Right cardiac atrium (tissue), 5 donors: ENCODE measurements around the gene CCDC17. TPM values are rescaled to one million over a fixed set of nuclear protein-coding genes. Genes with fewer than 3 reads are reported as not detected.
"Not testable (repeated sequence)": the region's sequence is repeated elsewhere in the genome, so short reads cannot be mapped to it uniquely, and the experiment has no call there.

Experiments
- ATAC-seq, 2 donors: fragments of 200-7000 bp; cut with Tn5 transposase; one replicate each; pipeline versions ENCODE4 v1.8.0 to v1.9.1; 2020; ENCODE audit warnings: moderate library complexity in 2 of 2, mild to moderate bottlenecking in 1 of 2
- DNase-seq, 3 donors: peaks; one replicate each; pipeline ENCODE4 v3.0.0-alpha.2; 2020
- H3K27ac ChIP-seq: one replicate; pipeline ENCODE4 v1.5.1; 2013; ENCODE audit warnings: mild to moderate bottlenecking, low read length, control low read depth, moderate library complexity
- H3K27me3 ChIP-seq: one replicate; pipeline ENCODE4 v1.6.1; 2013; ENCODE audit not compliant: control insufficient read depth, insufficient read depth
- H3K4me1 ChIP-seq: one replicate; pipeline ENCODE4 v1.6.1; 2013; ENCODE audit warnings: low read length; ENCODE audit not compliant: control insufficient read depth, insufficient read depth
- H3K4me3 ChIP-seq: one replicate; pipeline ENCODE4 v1.5.1; 2013; ENCODE audit warnings: low read length, control low read depth
- H3K9me3 ChIP-seq: one replicate; pipeline ENCODE4 v1.6.1; 2013; ENCODE audit warnings: low read length; ENCODE audit not compliant: control insufficient read depth
- WGBS: extraction: QIAGEN DNeasy Blood & Tissue Kit; methylation state at CpG from one replicate; pipeline ENCODE4 v1.1.7; 2013; 5-methylcytosine and 5-hydroxymethylcytosine counted together
- intact Hi-C, 4 donors: fragments of 100-400 bp; cut with DNase I; formaldehyde crosslinking; loops; one replicate each; pipeline versions ENCODE4 v1.11.0 to v1.14.0; 2022 to 2023
- polyA plus RNA-seq: library from polyadenylated mRNA; stranded (reverse); fragments of 200-250 nt; gene quantifications from one replicate; pipeline ENCODE4 v1.2.3, GENCODE V29; 2013
- total RNA-seq, 4 donors: library from RNA; stranded (reverse); fragmentation: NEBNext Ultra II Directional; extraction: Animal tissue kit (Norgen Biotek cat#: 25700); gene quantifications; one replicate each; pipeline ENCODE4 v1.2.1, GENCODE V29; 2021
- donor health status: healthy with polysubstance abuse.
- donor health status: DM: no; HTN: yes; CAD: no.
- donor health status: DM: no; HTN: no; CAD: no.
- donor health status: DM: no; HTN: yes; CAD: no; lungs with severe emphysema.
- donor health status: DM: yes; HTN: yes; CAD: no.

Gene CCDC17
- total and polyA plus RNA-seq, 5 donors: 0.42 to 1.8 (median 1.0) TPM

GRCh38 chr1:45607404-45608074 is 16.3 kb downstream of the CCDC17 start:
- no peak for ATAC-seq
- intact Hi-C loops: no loop called here
- no peaks in the 10 kb centered on the region for H3K4me1 ChIP-seq
- DNase-seq: no peak
- H3K4me3 ChIP-seq: no peak overlapping the region
- H3K27me3 ChIP-seq: no peaks in the 10 kb centered on the region
- no peak overlapping the region for H3K27ac ChIP-seq
- WGBS: 64% methylated on average over 6 of the region's 6 CpGs
- H3K9me3 ChIP-seq: no peaks in the 10 kb centered on the region

- DNase-seq (no peak), ATAC-seq (no peak)
- no peaks in the 10 kb centered on the region for H3K4me1 ChIP-seq
- no peak overlapping the region for H3K27ac ChIP-seq
- WGBS: 94% methylated on average over 2 of the region's 2 CpGs
- intact Hi-C loops: no loop called here
- no peak overlapping the region for H3K4me3 ChIP-seq
- no peaks in the 10 kb centered on the region for H3K27me3 ChIP-seq
- no peaks in the 10 kb centered on the region for H3K9me3 ChIP-seq
These were observed 19.6 kb downstream of the CCDC17 start for GRCh38 chr1:45604239-45604638.

- intact Hi-C loops, H3K9me3 ChIP-seq, H3K27ac ChIP-seq, H3K4me1 ChIP-seq, H3K27me3 ChIP-seq, DNase-seq, ATAC-seq, H3K4me3 ChIP-seq: not testable (repeated sequence)
- 97% methylated on average over 8 of the region's 8 CpGs for WGBS
These were observed 27.1 kb downstream of the CCDC17 start for GRCh38 chr1:45596765-45597164.

GRCh38 chr1:45594412-45594811 is 29.4 kb downstream of the CCDC17 start:
- Histone ChIP-seq H3K4me1 (no peaks in the 10 kb centered on the region), H3K4me3 (no peak overlapping the region), H3K9me3 (no peaks in the 10 kb centered on the region), H3K27me3 (no peaks in the 10 kb centered on the region), H3K27ac (no peak overlapping the region)
- no peak for ATAC-seq
- intact Hi-C loops: loop anchor here in 1 of 4 donors (5.0 kb wide), 1 partner anchor 48 kb away; no protein-coding TSS in a partner anchor
- 87% methylated on average over 4 of the region's 4 CpGs for WGBS
- no peak for DNase-seq

DNA sequence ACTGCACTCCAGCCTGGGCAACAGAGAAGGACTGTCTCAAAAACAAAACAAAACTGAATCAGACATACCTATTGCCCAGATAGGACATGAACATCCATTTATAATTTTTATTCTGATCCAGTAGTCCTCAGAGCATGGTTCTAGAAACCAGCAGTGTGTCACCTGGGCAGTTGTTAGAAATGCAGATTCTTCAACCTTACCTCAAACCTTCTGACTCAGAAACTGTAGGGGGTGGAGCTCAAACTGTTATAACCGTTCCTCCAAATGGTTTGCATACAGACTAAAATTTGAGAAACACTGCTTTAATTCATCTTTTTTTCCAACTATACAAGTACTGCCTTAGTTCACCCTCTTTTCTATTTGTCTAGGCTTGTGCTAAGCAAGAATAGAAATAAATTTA is 34.0 kb downstream of the CCDC17 start:
- ATAC-seq (no peak), DNase-seq (no peak)
- no peaks in the 10 kb centered on the region for H3K27me3 ChIP-seq
- whole genome bisulfite sequencing: 57% methylated on average over 1 of the region's 1 CpG
- H3K4me1 ChIP-seq: peaks cover 3% of the 10 kb centered on the region
- no peak overlapping the region for H3K27ac ChIP-seq
- H3K9me3 ChIP-seq: no peaks in the 10 kb centered on the region
- intact Hi-C loops: loop anchor here in 1 of 4 donors (5.0 kb wide), 1 partner anchor 52 kb away; no protein-coding TSS in a partner anchor
- no peak overlapping the region for H3K4me3 ChIP-seq

GRCh38 chr1:45586769-45587168 is 37.1 kb downstream of the CCDC17 start:
- DNase-seq (no peak), ATAC-seq (no peak)
- Histone ChIP-seq H3K4me1 (peaks cover 3% of the 10 kb centered on the region), H3K27ac (no peak overlapping the region), H3K9me3 (no peaks in the 10 kb centered on the region), H3K4me3 (no peak overlapping the region), H3K27me3 (no peaks in the 10 kb centered on the region)
- intact Hi-C loops: no loop called here
- WGBS: 81% methylated on average over 4 of the region's 4 CpGs

GRCh38 chr1:45585496-45586075 is 38.3 kb downstream of the CCDC17 start:
- no peak overlapping the region for H3K27ac ChIP-seq
- 36% methylated on average over 7 of the region's 7 CpGs for WGBS
- DNase-seq (no peak), ATAC-seq (no peak)
- H3K4me1 ChIP-seq: peaks cover 3% of the 10 kb centered on the region
- no peaks in the 10 kb centered on the region for H3K27me3 ChIP-seq
- intact Hi-C loops: no loop called here
- H3K4me3 ChIP-seq: peak overlapping the region; percentile 90
- H3K9me3 ChIP-seq: no peaks in the 10 kb centered on the region

GRCh38 chr1:45585110-45585426 is 38.8 kb downstream of the CCDC17 start:
- no peaks in the 10 kb centered on the region for H3K9me3 ChIP-seq
- peak overlapping the region; percentile 90 for H3K4me3 ChIP-seq
- H3K27me3 ChIP-seq: no peaks in the 10 kb centered on the region
- intact Hi-C loops: no loop called here
- DNase-seq: no peak
- peaks cover 3% of the 10 kb centered on the region for H3K4me1 ChIP-seq
- ATAC-seq: no peak
- 1% methylated on average over 5 of the region's 5 CpGs for WGBS
- H3K27ac ChIP-seq: peak overlapping the region; percentile 57

- ATAC-seq: peak; percentile 87 to 88
- H3K4me1 ChIP-seq: peaks cover 3% of the 10 kb centered on the region
- peak; percentile 91 to 95 (median 95) for DNase-seq
- no peaks in the 10 kb centered on the region for H3K9me3 ChIP-seq
- H3K27ac ChIP-seq: peak overlapping the region; percentile 86
- intact Hi-C loops: no loop called here
- whole genome bisulfite sequencing: under 1% methylated on average over 59 of the region's 59 CpGs
- no peaks in the 10 kb centered on the region for H3K27me3 ChIP-seq
- H3K4me3 ChIP-seq: peak overlapping the region; percentile 90
These were observed 39.3 kb downstream of the CCDC17 start for GRCh38 chr1:45584351-45585109.

DNA sequence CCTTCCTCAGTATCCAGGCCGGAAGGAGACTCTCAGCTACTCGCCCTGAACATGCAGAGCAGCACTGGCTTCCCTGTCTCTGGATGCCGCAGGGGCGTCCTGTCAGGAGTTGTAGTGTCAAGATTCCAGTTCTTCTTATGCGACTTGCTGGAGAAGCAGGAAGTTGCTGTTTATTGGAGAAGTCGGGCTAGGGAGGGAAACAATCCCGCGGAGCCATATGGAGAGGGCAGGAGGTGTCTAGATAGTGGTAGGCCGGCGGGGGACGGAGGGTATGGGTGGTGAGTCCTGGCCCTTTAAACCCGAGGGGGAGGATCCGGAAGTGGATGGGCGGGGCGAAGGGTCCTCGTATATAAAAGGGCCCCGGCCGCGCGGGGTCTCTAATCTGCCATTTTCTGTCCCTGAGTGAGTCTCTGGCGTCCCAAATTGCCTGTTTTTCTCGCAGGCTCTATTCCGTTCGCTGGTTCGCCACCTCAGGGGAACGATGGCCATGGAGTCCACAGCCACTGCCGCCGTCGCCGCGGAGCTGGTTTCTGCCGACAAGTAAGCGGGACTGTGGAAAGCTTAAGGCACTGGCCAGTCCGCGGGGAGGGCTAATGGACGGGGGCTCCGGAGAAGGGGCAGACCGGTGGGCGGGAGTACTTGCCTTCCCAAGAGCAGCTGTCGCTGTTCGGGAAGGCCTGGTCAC is 40.0 kb downstream of the CCDC17 start, which contains the start of gene NASP:
Gene NASP, plus strand, starts transcription at position 376 of the 685 bp plus-strand sequence. Its CDS starts 106 bp downstream, at position 482.
- under 1% methylated on average over 40 of the region's 41 CpGs for WGBS
- H3K4me3 ChIP-seq: peak within 1 kb of the TSS; percentile 90
- peaks cover 3% of the 10 kb centered on the region for H3K4me1 ChIP-seq
- peak within 1 kb of the TSS; percentile 86 for H3K27ac ChIP-seq
- H3K27me3 ChIP-seq: no peaks in the 10 kb centered on the region
- peak; percentile 91 to 93 for ATAC-seq
- H3K9me3 ChIP-seq: no peaks in the 10 kb centered on the region
- intact Hi-C loops: no loop called here
- peak; percentile 89 to 96 (median 95) for DNase-seq
